ENCODE measurements around the gene TP53I3. TPM values are rescaled to one million over a fixed set of nuclear protein-coding genes. Genes with fewer than 3 reads are reported as not detected.
"Not testable (repeated sequence)": the region's sequence is repeated elsewhere in the genome, so short reads cannot be mapped to it uniquely, and the experiment has no call there.

TP53I3 gene
- polyA plus RNA-seq, 3 donors, result 14.6 to 50.4 (median 33.0) TPM

GRCh38 chr2:24104110-24104650, 19.5 kb upstream of the TP53I3 start:
- WGBS, 3 donors, result 93 to 97% (median 95%) methylated on average over 8 of the region's 8 CpGs

GRCh38 chr2:24102677-24103076, 18.0 kb upstream of the TP53I3 start:
- 75 to 88% (median 85%) methylated on average over 1 of the region's 1 CpG for WGBS, 3 donors
- no peak overlapping the region for H3K27ac ChIP-seq (ENCODE audit: low read depth, low read length)

More at GRCh38 chr2:24104110-24104650, 19.5 kb upstream of the TP53I3 start:
- H3K27ac ChIP-seq (ENCODE audit: low read depth, low read length), result no peak overlapping the region

DNA sequence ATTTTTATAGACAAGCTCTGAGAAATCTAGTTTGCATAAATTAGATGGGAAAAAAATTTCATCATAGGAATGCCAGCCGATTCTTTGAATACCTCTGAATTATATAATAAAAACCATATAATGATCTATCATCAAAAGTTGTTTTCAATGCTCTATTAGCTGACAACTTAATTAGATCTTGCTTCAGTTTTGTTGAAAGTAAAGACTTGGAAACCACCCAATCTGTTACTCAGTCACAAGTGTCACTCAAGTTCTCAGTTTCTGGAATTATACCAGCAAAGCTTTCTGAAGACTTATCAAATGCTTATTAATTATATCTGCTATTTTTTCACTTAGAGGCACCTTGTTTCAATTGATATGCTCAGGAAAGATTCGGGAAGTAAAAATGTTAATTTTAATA, 17.4 kb upstream of the TP53I3 start:
- H3K27ac ChIP-seq (ENCODE audit: low read depth, low read length), result no peak overlapping the region
- WGBS, 3 donors, result 67 to 93% (median 69%) methylated on average over 2 of the region's 2 CpGs

DNA sequence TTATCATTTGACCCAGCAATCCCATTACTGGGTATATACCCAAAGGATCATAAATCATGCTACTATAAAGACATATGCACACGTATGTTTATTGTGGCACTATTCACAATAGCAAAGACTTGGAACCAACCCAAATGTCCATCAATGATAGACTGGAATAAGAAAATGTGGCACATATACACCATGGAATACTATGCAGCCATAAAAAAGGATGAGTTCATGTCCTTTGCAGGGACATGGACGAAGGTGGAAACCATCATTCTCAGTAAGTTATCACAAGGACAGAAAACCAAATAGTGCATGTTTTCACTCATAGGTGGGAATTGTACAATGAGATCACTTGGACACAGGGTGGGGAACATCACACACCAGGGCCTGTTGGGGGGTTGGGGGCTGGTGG, 16.1 kb upstream of the TP53I3 start:
- 93 to 96% (median 94%) methylated on average over 2 of the region's 2 CpGs for WGBS, 3 donors
- H3K27ac ChIP-seq (ENCODE audit: low read depth, low read length), result not testable (repeated sequence)

- not testable (repeated sequence) for H3K27ac ChIP-seq (ENCODE audit: low read depth, low read length)
- 60 to 86% (median 80%) methylated on average over 17 of the region's 17 CpGs for WGBS, 3 donors
Observed at GRCh38 chr2:24095171-24095677, 10.6 kb upstream of the TP53I3 start.

DNA sequence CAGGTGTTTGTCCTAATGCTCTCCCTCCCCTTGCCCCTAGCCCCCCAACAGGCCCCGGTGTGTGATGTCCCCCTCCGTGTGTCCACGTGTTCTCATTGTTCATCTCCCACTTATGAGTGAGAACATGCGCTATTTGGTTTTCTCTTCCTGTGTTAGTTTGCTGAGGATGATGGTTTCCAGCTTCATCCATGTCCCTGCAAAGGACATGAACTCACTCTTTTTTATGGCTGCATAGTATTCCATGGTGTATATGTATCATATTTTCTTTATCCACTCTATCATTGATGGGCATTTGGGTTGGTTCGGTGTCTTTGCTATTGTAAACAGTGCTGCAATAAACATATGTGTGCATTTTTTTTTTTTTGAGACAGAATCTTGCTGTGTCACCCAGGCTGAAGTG, 8.6 kb upstream of the TP53I3 start:
- H3K27ac ChIP-seq (ENCODE audit: low read depth, low read length), result not testable (repeated sequence)
- 95 to 99% (median 98%) methylated on average over 5 of the region's 5 CpGs for WGBS, 3 donors

- WGBS, 3 donors, result 37 to 81% (median 60%) methylated on average over 2 of the region's 2 CpGs
Observed at GRCh38 chr2:24088821-24089359, 4.3 kb upstream of the TP53I3 start.

GRCh38 chr2:24087032-24087431, 2.4 kb upstream of the TP53I3 start:
- no peak overlapping the region for H3K27ac ChIP-seq (ENCODE audit: low read depth, low read length)
- 78 to 88% (median 85%) methylated on average over 3 of the region's 3 CpGs for WGBS, 3 donors

More at GRCh38 chr2:24088821-24089359, 4.3 kb upstream of the TP53I3 start:
- no peak overlapping the region for H3K27ac ChIP-seq (ENCODE audit: low read depth, low read length)

- 80 to 96% (median 93%) methylated on average over 1 of the region's 1 CpG for WGBS, 3 donors
- no peak overlapping the region for H3K27ac ChIP-seq (ENCODE audit: low read depth, low read length)
Observed at GRCh38 chr2:24086241-24086640, 1.6 kb upstream of the TP53I3 start.

GRCh38 chr2:24085200-24085489, 511 bp upstream of the TP53I3 start:
- WGBS, 3 donors, result 6 to 18% (median 17%) methylated on average over 11 of the region's 11 CpGs
- no peak overlapping the region for H3K27ac ChIP-seq (ENCODE audit: low read depth, low read length)

- 5 to 9% (median 8%) methylated on average over 30 of the region's 30 CpGs for WGBS, 3 donors
- peak overlapping the region; percentile 30 for H3K27ac ChIP-seq (ENCODE audit: low read depth, low read length)
Observed at GRCh38 chr2:24083567-24084385, 858 bp downstream of the TP53I3 start.

DNA sequence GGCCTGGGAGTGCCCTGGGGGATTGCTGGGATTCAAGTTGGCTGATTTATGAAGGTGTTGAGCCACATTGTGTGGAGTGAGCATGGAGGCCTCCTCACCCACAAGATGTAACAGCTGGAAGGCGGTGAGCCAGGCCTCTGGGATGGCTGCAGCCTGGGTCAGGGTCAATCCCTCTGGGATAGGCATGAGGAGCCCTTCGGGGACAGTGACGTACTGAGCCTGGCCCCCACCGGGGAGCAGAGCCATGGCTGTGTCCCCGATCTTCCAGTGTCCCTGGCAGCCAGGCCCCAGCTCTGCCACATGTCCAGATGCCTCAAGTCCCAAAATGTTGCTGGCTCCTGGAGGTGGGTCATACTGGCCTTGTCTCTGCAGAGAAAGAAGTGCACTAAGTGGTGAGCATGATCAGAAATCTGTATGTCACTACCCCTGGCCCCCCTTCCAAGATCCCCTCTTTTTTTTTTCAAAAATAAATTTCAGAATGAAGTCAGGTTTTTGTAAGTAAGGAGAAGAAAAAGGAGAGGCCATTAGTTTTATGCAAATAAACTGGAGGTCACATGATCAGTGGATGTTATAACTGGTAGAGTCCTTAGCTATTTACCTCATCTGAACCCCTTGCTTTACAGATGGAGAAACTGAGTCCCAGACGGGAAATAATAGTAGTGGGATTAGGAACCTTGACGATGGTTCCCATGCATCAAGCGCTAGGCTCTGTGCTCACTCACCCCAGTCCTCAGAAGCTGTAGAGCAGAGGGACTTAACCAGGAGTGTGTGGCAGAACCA, 1.7 kb downstream of the TP53I3 start:
- 79 to 85% (median 82%) methylated on average over 8 of the region's 8 CpGs for WGBS, 3 donors
- no peak overlapping the region for H3K27ac ChIP-seq (ENCODE audit: low read depth, low read length)

DNA sequence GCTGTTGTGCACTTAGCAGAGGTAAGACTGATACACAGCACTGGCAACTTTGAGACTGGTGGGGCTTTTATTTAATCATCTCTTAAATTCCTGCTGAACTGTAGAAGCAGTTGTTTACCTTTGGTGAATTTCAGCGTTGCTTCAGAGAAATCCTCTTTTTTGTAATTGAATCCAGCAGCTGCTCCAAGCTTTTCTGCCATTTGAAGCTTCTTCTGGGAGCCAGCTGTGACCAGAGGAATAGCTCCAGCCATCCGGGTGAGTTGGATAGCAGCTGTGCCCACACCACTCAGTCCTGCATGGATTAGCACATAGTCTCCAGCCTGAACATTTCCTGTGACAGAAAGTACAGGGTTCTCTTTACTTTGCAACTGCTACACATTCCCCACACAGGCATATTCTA, 3.9 kb downstream of the TP53I3 start:
- 59 to 76% (median 66%) methylated on average over 2 of the region's 2 CpGs for WGBS, 3 donors
- H3K27ac ChIP-seq (ENCODE audit: low read depth, low read length), result no peak overlapping the region

DNA sequence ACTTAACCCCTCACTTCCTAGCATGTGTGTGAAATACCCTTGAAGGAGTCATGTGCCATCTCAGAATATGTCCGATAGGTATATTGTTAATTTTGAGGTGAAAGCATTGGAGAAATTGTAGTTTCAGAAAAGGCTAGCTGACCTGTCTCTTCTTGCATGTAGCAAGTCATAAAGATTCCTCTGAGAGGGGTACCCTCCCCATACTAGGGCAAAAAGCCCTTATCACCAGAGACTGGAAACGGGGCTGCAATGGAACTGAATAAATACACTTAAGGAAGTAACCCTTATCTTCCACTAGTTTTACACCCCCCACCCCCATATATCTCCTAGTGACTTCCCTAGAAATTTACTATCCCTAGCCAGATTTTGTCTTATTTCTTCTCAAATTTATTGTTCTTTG, 6.8 kb downstream of the TP53I3 start:
- no peak overlapping the region for H3K27ac ChIP-seq (ENCODE audit: low read depth, low read length)
- 39 to 76% (median 65%) methylated on average over 2 of the region's 2 CpGs for WGBS, 3 donors

DNA sequence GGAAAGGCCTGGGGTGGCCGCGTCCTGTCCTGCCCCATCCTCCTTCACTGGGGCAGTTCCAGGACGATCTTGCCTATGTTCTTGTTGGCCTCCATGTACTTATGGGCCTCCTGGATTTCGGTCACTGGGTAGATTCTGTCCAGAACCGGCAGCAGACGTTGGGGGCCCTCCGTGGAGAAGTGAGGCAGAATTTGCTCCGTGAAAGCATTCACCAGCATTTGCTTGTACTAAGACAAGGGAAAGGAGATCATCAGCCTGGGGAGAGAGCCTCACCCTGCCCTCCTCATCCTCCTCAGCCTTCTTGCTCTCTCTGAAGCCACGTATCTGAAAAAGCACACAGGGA, 7.1 kb downstream of the TP53I3 start:
- 6 to 14% (median 6%) methylated on average over 9 of the region's 9 CpGs for WGBS, 3 donors
- H3K27ac ChIP-seq (ENCODE audit: low read depth, low read length), result no peak overlapping the region

- 0 to 5% (median 2%) methylated on average over 40 to 41 of the region's 41 CpGs for WGBS, 3 donors
- H3K27ac ChIP-seq (ENCODE audit: low read depth, low read length), result peak overlapping the region; percentile 49
Observed at GRCh38 chr2:24076849-24077534, 7.6 kb downstream of the TP53I3 start.

DNA sequence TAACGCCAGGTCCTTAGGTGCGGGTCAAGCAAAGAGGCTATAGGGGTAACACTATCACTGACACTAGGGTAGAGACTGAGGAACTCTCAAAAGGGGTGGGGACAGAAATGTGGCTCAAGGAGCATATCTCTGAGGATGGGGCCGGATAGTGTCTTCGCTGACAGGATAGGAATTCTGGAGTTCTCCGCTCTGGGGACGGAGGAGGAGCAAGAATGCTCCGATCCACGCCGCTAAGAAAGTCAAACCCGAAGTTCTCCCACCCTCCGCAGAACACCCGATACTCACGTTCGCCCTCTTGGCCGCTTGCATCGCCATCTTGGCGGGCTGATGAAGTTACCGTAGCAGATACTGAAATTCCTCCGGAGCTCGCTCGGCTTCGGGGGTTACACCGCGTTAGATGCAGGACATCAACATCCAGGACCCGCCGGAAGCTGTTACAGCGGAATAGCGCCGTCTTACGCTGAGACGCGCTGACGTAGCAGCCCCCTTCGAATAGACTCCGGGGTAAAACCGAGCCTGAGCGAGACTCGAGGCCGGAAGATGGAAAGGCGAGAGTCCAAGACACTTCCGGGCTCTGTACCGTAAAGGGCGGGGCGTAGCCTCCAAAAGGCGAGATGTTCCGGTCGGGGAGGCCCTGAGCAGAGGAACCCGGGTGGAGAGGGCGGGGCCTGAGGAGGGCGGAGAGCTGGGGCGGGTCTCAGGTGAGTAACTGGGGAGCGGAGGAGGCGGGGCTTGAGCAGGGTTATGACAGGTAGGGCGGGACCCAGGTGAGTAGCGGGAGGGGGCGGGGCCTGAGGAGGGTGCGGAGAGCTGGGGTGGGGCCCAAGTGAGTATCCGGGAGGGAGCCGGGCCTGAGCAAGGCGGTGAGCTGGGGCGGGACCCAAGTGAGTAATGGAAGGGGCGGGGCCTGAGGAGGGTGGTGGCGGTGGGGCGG, 8.5 kb downstream of the TP53I3 start, which contains the start of gene SF3B6:
Gene SF3B6 (minus strand): TSS at position 412 of the 934 bp plus-strand sequence. CDS start 97 bp downstream, at position 315.
- 1% methylated on average over 59 to 64 of the region's 64 CpGs for WGBS, 3 donors
- H3K27ac ChIP-seq (ENCODE audit: low read depth, low read length), result peak within 1 kb of the TSS; percentile 74
